Lower leg skin (tissue), 3 donors: ENCODE measurements around the gene ZSWIM6.

Experiments
- POLR2A ChIP-seq, 2 donors: fragments of 450-650 bp; IDR thresholded peaks; one replicate each; pipeline ENCODE4 v1.6.1; 2016 to 2017; ENCODE audit warnings: antibody characterized with exemption in 2 of 2, mild to moderate bottlenecking in 1 of 2, moderate library complexity in 1 of 2
- TF ChIP-seq, protein P1 (sequence below), 3 donors: fragments of 450-650 bp; IDR thresholded peaks; one replicate each; pipeline ENCODE4 v1.5.1; 2016; ENCODE audit warnings: antibody characterized with exemption in 3 of 3, mild to moderate bottlenecking in 3 of 3, moderate library complexity in 2 of 3

DNA sequence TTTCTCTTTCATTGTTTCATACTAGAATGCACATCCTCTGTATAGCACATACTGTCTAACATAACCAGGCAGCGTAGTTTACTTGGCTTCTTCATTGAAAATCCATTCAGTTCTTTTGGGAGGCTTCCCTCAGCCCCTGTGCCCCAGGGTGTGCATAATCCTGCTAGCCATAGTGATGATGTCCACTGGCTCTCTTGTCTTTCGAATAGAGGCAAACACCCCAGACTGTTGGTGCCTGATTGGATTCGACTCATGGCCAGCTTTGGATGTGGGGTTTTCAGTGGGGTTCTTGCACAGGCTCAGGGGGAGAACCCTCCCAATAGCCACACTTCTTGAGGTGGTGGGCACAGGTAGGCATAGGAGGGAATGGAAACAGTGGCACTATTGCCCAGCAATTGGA lies 53.6 kb downstream of the ZSWIM6 start:
- TF ChIP-seq POLR2A (IDR thresholded peaks at IDR 0.05) = no peak
- TF ChIP-seq, protein P1, sequence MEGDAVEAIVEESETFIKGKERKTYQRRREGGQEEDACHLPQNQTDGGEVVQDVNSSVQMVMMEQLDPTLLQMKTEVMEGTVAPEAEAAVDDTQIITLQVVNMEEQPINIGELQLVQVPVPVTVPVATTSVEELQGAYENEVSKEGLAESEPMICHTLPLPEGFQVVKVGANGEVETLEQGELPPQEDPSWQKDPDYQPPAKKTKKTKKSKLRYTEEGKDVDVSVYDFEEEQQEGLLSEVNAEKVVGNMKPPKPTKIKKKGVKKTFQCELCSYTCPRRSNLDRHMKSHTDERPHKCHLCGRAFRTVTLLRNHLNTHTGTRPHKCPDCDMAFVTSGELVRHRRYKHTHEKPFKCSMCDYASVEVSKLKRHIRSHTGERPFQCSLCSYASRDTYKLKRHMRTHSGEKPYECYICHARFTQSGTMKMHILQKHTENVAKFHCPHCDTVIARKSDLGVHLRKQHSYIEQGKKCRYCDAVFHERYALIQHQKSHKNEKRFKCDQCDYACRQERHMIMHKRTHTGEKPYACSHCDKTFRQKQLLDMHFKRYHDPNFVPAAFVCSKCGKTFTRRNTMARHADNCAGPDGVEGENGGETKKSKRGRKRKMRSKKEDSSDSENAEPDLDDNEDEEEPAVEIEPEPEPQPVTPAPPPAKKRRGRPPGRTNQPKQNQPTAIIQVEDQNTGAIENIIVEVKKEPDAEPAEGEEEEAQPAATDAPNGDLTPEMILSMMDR (IDR thresholded peaks at IDR 0.05) = no peak
